Esophagus squamous epithelium (tissue), 4 donors: ENCODE measurements around the gene CDH8.

Experiments used
- CTCF ChIP-seq, 6 experiments: fragments of 450-650 bp in 4 of 6; fragments of 200-600 bp in 2 of 6; sonication (generic) in 2 of 6; IDR thresholded peaks; one replicate each; pipeline ENCODE4 v1.5.1; 2016 to 2019; ENCODE audit warnings: antibody characterized with exemption in 6 of 6, mild to moderate bottlenecking in 4 of 6, moderate library complexity in 4 of 6
- POLR2A ChIP-seq, 4 donors: fragments of 450-650 bp; IDR thresholded peaks; one replicate each; pipeline ENCODE4 v1.6.1; 2017; ENCODE audit warnings: antibody characterized with exemption in 4 of 4, mild to moderate bottlenecking in 4 of 4, moderate library complexity in 3 of 4

- TF ChIP-seq CTCF (IDR thresholded peaks at IDR 0.05): no peak
- TF ChIP-seq POLR2A (IDR thresholded peaks at IDR 0.05): no peak
These were observed 98.6 kb downstream of the CDH8 start for GRCh38 chr16:61937646-61938045.
